LNCAP (cell line): ENCODE data around the gene CDH15.

Experiments used
- TF ChIP-seq, protein P1 (sequence below): fragments of 450-650 bp; IDR thresholded peaks from 2 replicates; pipeline ENCODE4 v1.5.1; 2017; ENCODE audit warnings: mild to moderate bottlenecking

The CDH15 gene

DNA sequence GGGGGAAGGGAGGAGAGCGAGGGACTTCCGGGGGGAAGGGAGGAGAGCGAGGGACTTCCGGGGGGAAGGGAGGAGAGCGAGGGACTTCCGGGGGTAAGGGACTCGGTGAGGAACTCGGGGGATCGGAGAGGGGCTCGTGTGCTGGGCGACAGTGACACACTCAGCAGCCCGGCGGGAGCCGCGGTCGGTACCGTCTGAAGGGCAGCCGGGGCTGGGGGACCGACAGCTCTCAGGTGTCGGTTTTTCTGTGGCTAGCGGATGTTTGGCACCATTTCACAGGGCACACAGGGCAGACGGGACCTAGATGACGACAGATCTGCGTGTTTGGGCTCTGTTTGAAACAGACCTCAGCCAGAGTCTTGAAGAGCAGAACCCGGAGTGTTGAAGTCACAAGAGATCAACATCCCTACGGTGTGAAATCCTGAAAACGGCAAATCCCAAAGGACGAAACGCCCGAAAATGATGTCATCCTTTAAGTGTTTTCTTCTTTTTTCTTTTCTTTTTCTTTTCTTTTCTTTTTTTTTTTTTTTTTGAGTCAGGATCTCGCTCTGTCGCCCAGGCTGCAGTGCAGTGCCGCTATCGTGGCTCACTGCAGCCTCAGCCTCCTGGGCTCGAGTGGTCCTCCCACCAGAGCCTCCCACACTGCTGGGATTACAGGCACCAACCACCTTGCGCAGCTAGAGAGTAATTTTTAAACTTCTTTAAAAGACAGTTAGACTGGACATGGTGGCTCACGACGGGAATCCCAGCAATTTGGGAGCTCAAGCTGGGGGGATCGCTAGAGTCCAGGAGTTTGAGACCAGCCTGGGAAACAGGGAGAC is 69.8 kb downstream of the CDH15 start:
- TF ChIP-seq, protein P1, sequence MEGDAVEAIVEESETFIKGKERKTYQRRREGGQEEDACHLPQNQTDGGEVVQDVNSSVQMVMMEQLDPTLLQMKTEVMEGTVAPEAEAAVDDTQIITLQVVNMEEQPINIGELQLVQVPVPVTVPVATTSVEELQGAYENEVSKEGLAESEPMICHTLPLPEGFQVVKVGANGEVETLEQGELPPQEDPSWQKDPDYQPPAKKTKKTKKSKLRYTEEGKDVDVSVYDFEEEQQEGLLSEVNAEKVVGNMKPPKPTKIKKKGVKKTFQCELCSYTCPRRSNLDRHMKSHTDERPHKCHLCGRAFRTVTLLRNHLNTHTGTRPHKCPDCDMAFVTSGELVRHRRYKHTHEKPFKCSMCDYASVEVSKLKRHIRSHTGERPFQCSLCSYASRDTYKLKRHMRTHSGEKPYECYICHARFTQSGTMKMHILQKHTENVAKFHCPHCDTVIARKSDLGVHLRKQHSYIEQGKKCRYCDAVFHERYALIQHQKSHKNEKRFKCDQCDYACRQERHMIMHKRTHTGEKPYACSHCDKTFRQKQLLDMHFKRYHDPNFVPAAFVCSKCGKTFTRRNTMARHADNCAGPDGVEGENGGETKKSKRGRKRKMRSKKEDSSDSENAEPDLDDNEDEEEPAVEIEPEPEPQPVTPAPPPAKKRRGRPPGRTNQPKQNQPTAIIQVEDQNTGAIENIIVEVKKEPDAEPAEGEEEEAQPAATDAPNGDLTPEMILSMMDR: no peak

DNA sequence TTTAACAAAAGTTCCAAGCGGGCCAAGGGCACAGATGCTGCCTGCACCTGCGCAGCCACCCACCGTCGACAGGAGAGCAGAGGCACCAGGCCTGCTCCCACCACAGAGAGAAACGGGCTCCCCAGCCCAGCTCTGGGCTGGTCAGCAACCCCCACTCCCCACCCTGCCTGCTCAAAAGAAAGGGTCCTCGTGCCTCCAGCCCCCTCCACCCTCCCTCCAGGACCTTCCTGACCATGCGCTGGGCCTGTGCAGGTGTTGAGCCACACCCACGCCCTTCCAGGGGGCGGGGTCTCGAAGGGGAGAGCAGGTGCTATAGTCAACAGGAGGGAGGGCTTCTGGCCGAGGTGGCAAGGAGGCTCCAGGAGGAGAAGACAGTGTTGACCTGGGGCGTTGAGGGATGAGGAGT is 71.2 kb downstream of the CDH15 start:
- TF ChIP-seq, protein P1: no peak

DNA sequence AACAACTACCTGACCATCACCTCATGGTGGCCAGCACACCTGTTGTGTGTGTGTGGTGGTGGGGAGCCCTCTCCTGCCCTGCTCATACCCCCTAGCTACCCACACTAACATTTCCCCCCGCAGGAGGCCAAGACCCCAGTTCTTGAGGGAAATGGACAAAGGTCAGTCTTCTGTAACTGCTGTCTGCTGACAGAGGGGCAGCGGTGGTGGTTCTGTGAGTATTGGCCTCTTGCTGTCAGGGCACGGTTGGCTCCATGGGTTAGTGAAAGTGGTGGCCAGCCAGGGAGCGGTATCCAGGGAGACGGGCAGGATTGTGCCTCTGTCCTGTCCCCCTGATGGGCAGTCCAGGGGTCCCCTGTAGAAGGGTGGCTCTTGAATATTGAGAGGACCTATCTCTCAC is 72.1 kb downstream of the CDH15 start:
- TF ChIP-seq, protein P1: no peak

DNA sequence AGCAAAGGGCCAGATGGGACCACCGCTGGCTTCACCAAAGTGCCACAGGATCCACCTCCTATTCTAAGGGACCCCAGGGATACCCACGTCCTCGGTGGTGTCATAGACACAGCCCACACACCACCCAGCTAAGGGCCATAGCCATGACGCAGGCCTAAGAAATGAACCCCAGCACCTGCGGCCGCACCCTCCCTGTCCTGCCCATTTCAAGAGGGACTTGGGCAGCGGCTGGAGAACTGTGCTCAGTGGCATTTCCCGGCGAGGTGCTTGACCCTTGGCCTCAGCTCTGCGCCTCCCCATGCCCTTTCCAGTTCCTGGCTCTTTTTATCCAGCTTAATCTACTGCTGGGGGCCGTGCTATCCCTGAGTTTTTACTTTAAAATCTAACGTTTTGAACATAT is 73.2 kb downstream of the CDH15 start:
- TF ChIP-seq, protein P1: no peak
